Mucosa of descending colon (tissue), 3 donors: ENCODE data around the gene HS6ST3. TPM values are rescaled to one million over a fixed set of nuclear protein-coding genes. Genes with fewer than 3 reads are reported as not detected.

Source experiments
- ATAC-seq: fragments of 200-7000 bp; cut with Tn5 transposase; one replicate; pipeline ENCODE4 v1.9.1; 2020; ENCODE audit warnings: mild to moderate bottlenecking, moderate library complexity
- DNase-seq, 3 donors: peaks; one replicate each; pipeline ENCODE4 v3.0.0-alpha.2; 2020
- H3K36me3 ChIP-seq: fragments of 200-600 bp; one replicate; pipeline ENCODE4 v1.8.0; 2021; ENCODE audit warnings: low read depth, mild to moderate bottlenecking
- H3K4me1 ChIP-seq: fragments of 200-600 bp; one replicate; pipeline ENCODE4 v1.8.0; 2021; ENCODE audit warnings: low read depth, mild to moderate bottlenecking
- H3K4me3 ChIP-seq: fragments of 200-600 bp; one replicate; pipeline ENCODE4 v1.8.0; 2021; ENCODE audit warnings: mild to moderate bottlenecking
- H3K9me3 ChIP-seq: fragments of 200-600 bp; one replicate; pipeline ENCODE4 v1.8.0; 2021; ENCODE audit warnings: mild to moderate bottlenecking
- CTCF ChIP-seq: fragments of 200-600 bp; IDR thresholded peaks from one replicate; pipeline ENCODE4 v1.8.0; 2022; ENCODE audit warnings: antibody characterized with exemption, mild to moderate bottlenecking
- intact Hi-C, 2 donors: fragments of 100-400 bp; cut with DNase I in 1 of 2; cut with micrococcal nuclease in 1 of 2; formaldehyde crosslinking; loops; one replicate each; pipeline versions ENCODE4 v1.11.0 to v1.11.1; 2022; cut with DNase I, micrococcal nuclease
- total RNA-seq, 3 donors: library from RNA; stranded (reverse); fragmentation: NEBNext Ultra II Directional in 2 of 3; extraction: Animal tissue kit (Norgen Biotek cat#: 25700) in 2 of 3; gene quantifications; one replicate each; pipeline versions ENCODE4 v1.2.1 to v1.2.4, GENCODE V29; 2021 to 2023
- donor health status: DM: no; HTN: no; CAD: no; lungs with moderate emphysema.
- donor health status: DM: no; HTN: no; CAD: no.
- donor health status: DM: no; HTN: yes; CAD: no.

The HS6ST3 gene
- total RNA-seq, 3 donors from 2014 or later, result 0.14 to 0.89 TPM; not detected in 1

- ATAC-seq (no peak), DNase-seq (no peak)
- Histone ChIP-seq H3K4me3 (no peak overlapping the region), H3K9me3 (no peaks in the 10 kb centered on the region), H3K36me3 (no peaks in the 10 kb centered on the region), H3K4me1 (no peaks in the 10 kb centered on the region)
- no peak for TF ChIP-seq CTCF
- intact Hi-C loops, result no loop called here
These were observed 713.7 kb downstream of the HS6ST3 start for GRCh38 chr13:96803456-96804100.

DNA sequence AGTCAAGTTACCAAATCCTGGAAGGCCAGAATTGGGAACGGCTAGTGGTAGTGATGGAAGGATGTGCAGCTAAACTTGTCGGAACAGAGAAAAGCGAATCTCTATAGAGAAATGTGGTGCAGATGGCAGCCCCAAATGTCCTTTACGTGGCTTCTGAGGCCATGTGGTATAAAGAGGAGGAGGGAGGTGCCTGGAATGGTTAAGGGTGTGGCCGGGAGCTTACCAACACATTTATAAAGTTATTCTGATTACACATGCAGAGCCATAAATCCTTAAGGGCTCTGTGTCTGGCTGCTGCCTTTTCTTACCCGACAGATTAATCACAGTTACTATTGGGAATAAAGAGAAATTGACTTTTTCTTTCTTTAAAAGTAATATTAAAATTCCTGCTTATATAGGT lies 714.3 kb downstream of the HS6ST3 start:
- ATAC-seq (peak; percentile 52), DNase-seq (peak in 1 of 3 donors; percentile 21)

DNA sequence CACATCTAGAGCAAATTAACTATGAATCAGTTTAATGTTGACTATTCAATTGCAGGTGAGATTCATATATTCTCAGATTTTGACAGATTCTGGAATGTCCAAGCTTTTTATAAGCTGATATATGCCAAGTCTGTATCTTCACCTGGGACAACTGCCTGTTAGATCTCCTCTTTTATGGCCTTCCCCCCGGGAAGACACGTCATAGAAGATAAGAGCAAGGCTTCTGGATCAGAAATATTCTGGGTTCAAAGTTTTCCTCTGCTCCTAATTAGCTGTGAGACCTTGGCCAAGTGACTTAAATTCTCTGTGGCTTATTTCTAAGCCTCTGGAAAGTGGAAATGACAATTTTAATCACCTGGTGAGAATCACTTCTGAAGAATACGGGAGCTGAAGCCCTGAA lies 716.8 kb downstream of the HS6ST3 start:
- DNase-seq (no peak), ATAC-seq (no peak)
- no peaks in the 10 kb centered on the region for H3K4me1 ChIP-seq
- no peak overlapping the region for H3K4me3 ChIP-seq
- no peaks in the 10 kb centered on the region for H3K36me3 ChIP-seq
- no peak for TF ChIP-seq CTCF
- intact Hi-C loops, result no loop called here
- no peaks in the 10 kb centered on the region for H3K9me3 ChIP-seq

More for the DNA sequence above, 714.3 kb downstream of the HS6ST3 start:
- no peaks in the 10 kb centered on the region for H3K4me1 ChIP-seq
- H3K9me3 ChIP-seq, result no peaks in the 10 kb centered on the region
- H3K4me3 ChIP-seq, result no peak overlapping the region
- no peak for TF ChIP-seq CTCF
- intact Hi-C loops, result no loop called here
- no peaks in the 10 kb centered on the region for H3K36me3 ChIP-seq

DNA sequence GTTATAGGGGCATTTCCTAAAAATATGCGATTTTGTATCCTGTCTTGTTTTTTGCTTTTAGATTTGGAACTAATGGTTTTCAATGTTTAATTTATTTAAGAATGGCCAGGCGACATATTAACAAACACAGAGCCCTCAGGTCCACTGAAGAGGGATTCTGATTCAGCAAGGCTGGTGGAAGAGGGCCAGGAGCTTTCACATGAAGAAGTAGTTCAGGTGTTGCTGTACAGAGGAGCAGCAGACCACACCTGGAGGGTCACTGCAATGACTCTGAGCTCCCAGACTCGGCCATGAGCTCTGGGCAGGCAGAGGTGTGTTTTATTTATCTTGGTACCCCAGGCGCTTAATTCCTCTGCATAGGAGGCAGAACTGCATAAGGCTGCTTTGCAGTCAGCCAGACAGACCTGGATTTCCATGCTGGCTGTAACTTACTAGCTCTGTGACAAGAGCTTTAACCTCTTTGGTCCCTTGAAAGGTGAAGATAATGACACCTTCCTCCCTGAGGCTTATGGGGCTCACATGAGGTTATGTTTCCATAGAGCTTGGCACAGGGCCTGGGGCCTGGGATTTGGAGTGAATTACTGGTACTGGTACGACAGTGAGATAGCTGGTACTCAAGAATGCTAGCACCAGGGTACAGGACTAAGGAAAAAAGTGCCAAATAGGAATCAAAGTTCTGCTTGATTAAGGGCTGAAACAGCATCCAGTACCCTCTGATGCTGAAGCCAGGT lies 719.6 kb downstream of the HS6ST3 start:
- DNase-seq (no peak), ATAC-seq (no peak)
- TF ChIP-seq CTCF, result no peak

GRCh38 chr13:96810104-96810503 lies 720.2 kb downstream of the HS6ST3 start:
- no peaks in the 10 kb centered on the region for H3K36me3 ChIP-seq
- no peaks in the 10 kb centered on the region for H3K4me1 ChIP-seq
- no peak for TF ChIP-seq CTCF
- intact Hi-C loops, result loop anchor here in 1 of 2 donors (10.0 kb wide), 1 partner anchor 795 kb away; no protein-coding TSS in a partner anchor
- no peaks in the 10 kb centered on the region for H3K9me3 ChIP-seq
- ATAC-seq, result peak; percentile 55
- H3K4me3 ChIP-seq, result no peak overlapping the region
- peak in 1 of 3 donors; percentile 17 for DNase-seq

More for the DNA sequence above, 719.6 kb downstream of the HS6ST3 start:
- no peaks in the 10 kb centered on the region for H3K9me3 ChIP-seq
- H3K4me3 ChIP-seq, result no peak overlapping the region
- no peaks in the 10 kb centered on the region for H3K4me1 ChIP-seq
- H3K36me3 ChIP-seq, result no peaks in the 10 kb centered on the region
- intact Hi-C loops, result loop anchor here in 1 of 2 donors (10.0 kb wide), 1 partner anchor 795 kb away; no protein-coding TSS in a partner anchor
